HepG2 (cell line): ENCODE data around the gene R3HDM4. TPM values are rescaled to one million over a fixed set of nuclear protein-coding genes. Genes with fewer than 3 reads are reported as not detected.

Experiments
- ATAC-seq: fragments of 200-7000 bp; cut with Tn5 transposase; 3 replicates; pipeline ENCODE4 v1.9.1; 2020; ENCODE audit warnings: mild to moderate bottlenecking, moderate library complexity
- BruUV-seq: library from RNA; stranded (reverse); fragments of 400-500 nt; replicated peaks from 2 replicates; lab custom pipeline; 2021; lab: Mats Ljungman, UMichigan
- CTCF ChIA-PET: fragments of 300-600 bp; formaldehyde crosslinking; extraction: SDS; loops from one replicate; lab custom pipeline; 2021; ENCODE audit warnings: low total read pairs, inconsistent platforms, low intra/inter-chr PET ratio; lab: Yijun Ruan, JAX
- POLR2A ChIA-PET: fragments of 350-600 bp; sonication (Branson Sonifier 250); formaldehyde crosslinking; loops from one replicate; lab custom pipeline; 2020; ENCODE audit warnings: antibody characterized with exemption, inconsistent platforms; lab: Yijun Ruan, JAX
- DNase-seq: peaks from one replicate; pipeline ENCODE4 v3.0.0-alpha.2; 2015; ENCODE audit warnings: low spot score
- FAIRE-seq: peaks from 3 replicates; lab custom pipeline; 2011; peaks lifted over from hg19 to GRCh38; lab: Jason Lieb, UNC
- H2AFZ ChIP-seq: one replicate; pipeline ENCODE4 v1.6.1; 2011; ENCODE audit warnings: low read length, inconsistent platforms
- H3K27ac ChIP-seq: fragments of 300-600 bp; 3 replicates; pipeline ENCODE4 v1.8.0; 2011; ENCODE audit warnings: mixed run types, mild to moderate bottlenecking, mixed read lengths, low read length, inconsistent platforms; ENCODE audit not compliant: insufficient read depth; ENCODE audit errors: extremely low read length
- H3K27me3 ChIP-seq, 2 experiments: fragments of 200-600 bp in 1 of 2; 2 replicates in 1 of 2; 3 replicates in 1 of 2; pipeline versions ENCODE4 v1.6.0 to v1.8.0; 2011; ENCODE audit warnings: low read length in 2 of 2, mild to moderate bottlenecking in 2 of 2, moderate library complexity in 2 of 2, inconsistent platforms in 1 of 2; ENCODE audit not compliant: insufficient read depth in 2 of 2, control insufficient read depth in 1 of 2
- H3K36me3 ChIP-seq, 2 experiments: fragments of 200-600 bp in 1 of 2; replicated peaks in 1 of 2; 2 replicates in 1 of 2; 3 replicates in 1 of 2; pipeline versions ENCODE4 v1.5.1 to v1.8.0; 2011; ENCODE audit warnings: low read length in 2 of 2, inconsistent platforms in 1 of 2; ENCODE audit not compliant: insufficient read depth in 2 of 2, control insufficient read depth in 1 of 2
- H3K4me1 ChIP-seq: 2 replicates; pipeline ENCODE4 v1.5.1; 2012; ENCODE audit warnings: low read length, inconsistent platforms; ENCODE audit not compliant: insufficient read depth
- H3K4me2 ChIP-seq: 2 replicates; pipeline ENCODE4 v1.6.0; 2011; ENCODE audit warnings: low read depth, low read length, inconsistent platforms
- H3K4me3 ChIP-seq, 3 experiments: fragments of 200-600 bp in 1 of 3; sonication (generic), shearing (Covaris generic) in 1 of 3; replicated peaks in 1 of 3; 2 replicates each; pipeline ENCODE4 v1.5.1; 2011 to 2016; ENCODE audit warnings: low read length in 3 of 3, inconsistent platforms in 2 of 3, low read depth in 2 of 3, mild to moderate bottlenecking in 2 of 3, control low read depth in 1 of 3, mixed read lengths in 1 of 3; ENCODE audit not compliant: insufficient read depth in 1 of 3
- H3K79me2 ChIP-seq: one replicate; pipeline ENCODE4 v1.6.1; 2011; ENCODE audit warnings: low read length, inconsistent platforms; ENCODE audit not compliant: insufficient read depth
- H3K9ac ChIP-seq: 2 replicates; pipeline ENCODE4 v1.6.0; 2011; ENCODE audit warnings: mild to moderate bottlenecking, low read depth, low read length, inconsistent platforms; ENCODE audit not compliant: insufficient read depth
- H3K9me3 ChIP-seq: 2 replicates; pipeline ENCODE4 v1.5.1; 2012; ENCODE audit warnings: mild to moderate bottlenecking, low read length
- H4K20me1 ChIP-seq: 2 replicates; pipeline ENCODE4 v1.6.0; 2011; ENCODE audit warnings: inconsistent platforms, mild to moderate bottlenecking, low read length, moderate library complexity; ENCODE audit not compliant: insufficient read depth
- AGO2 ChIP-seq: fragments of 200-400 bp; formaldehyde crosslinking; optimal IDR thresholded peaks from 2 replicates; pipeline ENCODE3; 2017; ENCODE audit warnings: mild to moderate bottlenecking, low read depth, low read length, moderate library complexity
- EEA1 ChIP-seq: sonication (generic); formaldehyde crosslinking; IDR thresholded peaks from 2 replicates; pipeline ENCODE4 v1.5.1; 2020; ENCODE audit warnings: mild to moderate bottlenecking, missing genetic modification reagents, borderline replicate concordance
- HNRNPL ChIP-seq: fragments of 200-400 bp; formaldehyde crosslinking; IDR thresholded peaks from 2 replicates; pipeline ENCODE4 v1.6.1; 2017; ENCODE audit warnings: mild to moderate bottlenecking, low read depth, low read length
- HOXA5 ChIP-seq: sonication (generic); formaldehyde crosslinking; IDR thresholded peaks from 2 replicates; pipeline ENCODE4 v1.4.0; 2020; ENCODE audit warnings: missing genetic modification reagents
- IRX3 ChIP-seq: sonication (generic); formaldehyde crosslinking; IDR thresholded peaks from 2 replicates; pipeline ENCODE4 v1.8.1; 2023; ENCODE audit warnings: mild to moderate bottlenecking, low read depth, missing genetic modification reagents, borderline replicate concordance
- JUN ChIP-seq: sonication (generic); formaldehyde crosslinking; IDR thresholded peaks from 2 replicates; pipeline ENCODE4 v1.4.0; 2020; ENCODE audit warnings: mild to moderate bottlenecking, missing genetic modification reagents
- KLF6 ChIP-seq: IDR thresholded peaks from 2 replicates; pipeline ENCODE4 v1.8.0; 2016; ENCODE audit warnings: missing biosample characterization, missing genetic modification reagents
- NCOA5 ChIP-seq: sonication (generic); formaldehyde crosslinking; IDR thresholded peaks from 2 replicates; pipeline ENCODE4 v1.4.0; 2020; ENCODE audit warnings: missing genetic modification reagents
- NFE2L1 ChIP-seq: sonication (generic); formaldehyde crosslinking; IDR thresholded peaks from 2 replicates; pipeline ENCODE4 v1.4.0; 2020; ENCODE audit warnings: missing genetic modification reagents, mild to moderate bottlenecking, borderline replicate concordance
- NFE2L2 ChIP-seq: fragments of 150-350 bp; IDR thresholded peaks from 2 replicates; pipeline ENCODE4 v1.6.1; 2014; ENCODE audit warnings: low read length
- RBFOX2 ChIP-seq: fragments of 200-400 bp; formaldehyde crosslinking; IDR thresholded peaks from 2 replicates; pipeline ENCODE4 v1.6.1; 2017; ENCODE audit warnings: low read depth, mild to moderate bottlenecking, low read length
- TAF1 ChIP-seq: sonication (generic); formaldehyde crosslinking; IDR thresholded peaks from 2 replicates; pipeline ENCODE4 v1.4.0; 2020; ENCODE audit warnings: missing genetic modification reagents
- ZFP82 ChIP-seq: sonication (generic); formaldehyde crosslinking; IDR thresholded peaks from 2 replicates; pipeline ENCODE4 v1.5.1; 2020; ENCODE audit warnings: mild to moderate bottlenecking, missing genetic modification reagents, borderline replicate concordance
- ZNF337 ChIP-seq: sonication (generic); formaldehyde crosslinking; IDR thresholded peaks from 2 replicates; pipeline ENCODE4 v1.5.1; 2020; ENCODE audit warnings: missing genetic modification reagents, low read depth, mild to moderate bottlenecking, borderline replicate concordance
- ZNF607 ChIP-seq: sonication (generic); formaldehyde crosslinking; IDR thresholded peaks from 2 replicates; pipeline ENCODE4 v1.5.1; 2020; ENCODE audit warnings: missing genetic modification reagents, mild to moderate bottlenecking, borderline replicate concordance
- WGBS: methylation state at CpG from one replicate; pipeline ENCODE4 v1.1.6; 2017; ENCODE audit warnings: low lambda C conversion rate; 5-methylcytosine and 5-hydroxymethylcytosine counted together
- in situ Hi-C: cut with HindIII; loops from 2 replicates; pipeline ENCODE4 v1.10.0; 2017; ENCODE audit warnings: low pct_unique_long_range_greater_than_20kb; ENCODE audit not compliant: extremely low pct_ligation_motif_present
- intact Hi-C: fragments of 100-400 bp; cut with micrococcal nuclease; formaldehyde crosslinking; loops from one replicate; pipeline ENCODE4 v1.10.0; 2022; ENCODE audit not compliant: unreplicated experiment
- polyA plus RNA-seq, 8 experiments: library from polyadenylated mRNA; depleted of rRNA in 3 of 8; stranded (reverse) in 7 of 8; unstranded in 1 of 8; fragments of >200 nt; fragmentation: Illumina TruSeq in 4 of 8; extraction: Trizol in 4 of 8; gene quantifications; 2 replicates each; pipeline versions ENCODE4 v1.2.1 to v1.2.3, GENCODE V29; 2011 to 2016; ENCODE audit warnings: low read depth in 4 of 8, missing spikeins in 1 of 8, mixed read lengths in 1 of 8; ENCODE audit not compliant: insufficient read depth in 1 of 8
- total RNA-seq, 5 experiments: library from RNA; depleted of rRNA; stranded (reverse); fragments of >200 nt; fragmentation: Illumina TruSeq; extraction: Trizol; gene quantifications; 2 replicates each; pipeline ENCODE4 v1.2.3, GENCODE V29; 2016; ENCODE audit warnings: low read depth in 1 of 5

The R3HDM4 gene
- total and polyA plus RNA-seq, 2 of the 13 experiments (the other 11 are each of a cell fraction or from before 2014, with no cell fraction given), result 26.2 to 26.9 TPM

DNA sequence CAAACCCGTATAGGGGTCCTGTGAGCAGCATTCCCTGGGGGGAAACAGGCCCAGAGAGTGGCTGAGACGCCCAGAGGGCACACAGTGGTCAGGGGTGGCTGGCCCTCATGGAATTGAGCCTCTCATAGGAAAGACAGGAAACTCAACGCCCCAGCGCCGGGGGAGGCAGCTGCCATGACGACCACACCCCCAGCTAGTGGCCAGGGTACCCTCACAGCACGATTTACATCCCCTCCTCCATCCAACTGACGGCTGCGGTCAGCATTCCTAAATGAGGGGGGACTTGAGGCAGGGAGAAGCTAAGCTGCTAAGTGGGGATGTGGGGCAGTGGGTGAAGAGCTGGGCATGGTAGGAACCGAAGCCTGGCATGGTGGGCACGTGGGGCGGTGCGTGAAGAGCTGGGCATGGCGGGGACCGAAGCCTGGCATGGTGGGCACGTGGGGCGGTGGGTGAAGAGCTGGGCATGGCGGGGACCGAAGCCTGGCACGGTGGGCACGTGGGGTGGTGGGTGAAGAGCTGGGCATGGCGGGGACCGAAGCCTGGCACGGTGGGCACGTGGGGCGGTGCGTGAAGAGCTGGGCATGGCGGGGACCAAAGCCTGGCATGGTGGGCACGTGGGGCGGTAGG, 30.0 kb downstream of the R3HDM4 start:
- peaks cover 9% of the 10 kb centered on the region for H3K4me1 ChIP-seq

DNA sequence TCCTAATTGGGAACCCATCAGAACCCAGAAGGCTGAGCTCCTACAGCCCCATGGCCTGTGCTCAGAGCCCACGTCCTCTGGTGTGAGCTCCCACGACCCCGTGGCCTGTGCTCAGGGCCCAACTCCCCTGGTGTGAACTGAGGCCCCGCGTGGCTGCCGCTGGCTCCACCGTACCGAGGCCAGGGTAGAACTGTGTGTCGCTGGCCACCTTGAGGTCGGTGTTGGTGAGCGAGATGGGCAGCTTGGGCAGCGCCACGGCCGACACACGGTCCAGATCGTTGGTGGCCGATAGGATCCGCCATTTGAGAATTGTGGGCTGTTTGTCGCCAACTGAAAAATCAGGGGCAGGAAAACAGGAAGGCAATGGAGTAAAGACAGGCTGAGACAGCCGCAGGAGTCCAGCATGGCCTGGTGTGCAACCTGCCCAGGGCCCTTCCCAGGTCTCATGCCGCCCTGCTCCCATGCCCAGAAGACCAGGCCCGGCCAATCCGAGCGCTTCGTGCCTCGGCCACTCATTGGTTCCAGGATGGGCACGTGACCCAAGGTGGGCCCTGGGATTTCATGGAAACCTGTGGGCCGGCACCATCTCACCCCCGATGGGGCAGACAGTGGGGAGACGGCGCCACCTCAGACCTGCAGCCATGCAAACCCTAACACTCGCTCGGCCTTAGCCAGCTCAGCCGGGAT, 31.5 kb downstream of the R3HDM4 start:
- Histone ChIP-seq H3K9me3 (no peaks in the 10 kb centered on the region), H3K4me2 (no peak overlapping the region), H3K9ac (no peak overlapping the region), H2AFZ (no peak overlapping the region), H3K4me3 (no peak overlapping the region), H4K20me1 (no peaks in the 10 kb centered on the region), H3K4me1 (0 out of 2 replicates have a peak, but pooled peaks cover under 1% of the 10 kb centered on the region), H3K79me2 (no peaks in the 10 kb centered on the region), H3K27ac (no peak overlapping the region), H3K36me3 (peaks cover 16 to 27% of the 10 kb centered on the region in 2 experiments; a peak in 4 of 5 replicates), H3K27me3 (no peaks in the 10 kb centered on the region)
- 93% methylated on average over 13 of the region's 34 CpGs for WGBS
- CTCF ChIA-PET, result no interaction called here
- BruUV-seq, result no TSS peak
- intact Hi-C loops (no loop called here), in situ Hi-C loops (no loop called here)
- TF ChIP-seq ZNF607 (no peak), RBFOX2 (peak; percentile 44; the same call in 1 of the 2 replicates), AGO2 (peak; percentile 51)
- DNase-seq, result no peak
- POLR2A ChIA-PET, result no interaction called here
- no peak for FAIRE-seq
- no peak for ATAC-seq

More for the DNA sequence above, 30.0 kb downstream of the R3HDM4 start:
- Histone ChIP-seq H3K9me3 (no peaks in the 10 kb centered on the region), H3K9ac (no peak overlapping the region), H3K27ac (no peak overlapping the region), H3K4me2 (no peak overlapping the region), H4K20me1 (no peaks in the 10 kb centered on the region), H3K36me3 (peaks cover 18 to 30% of the 10 kb centered on the region in 2 experiments; a peak in 4 of 5 replicates), H2AFZ (no peak overlapping the region)
- POLR2A ChIA-PET, result no interaction called here
- BruUV-seq, result no TSS peak
- FAIRE-seq (no peak), DNase-seq (no peak), ATAC-seq (no peak)
- CTCF ChIA-PET, result no interaction called here
- intact Hi-C loops (no loop called here), in situ Hi-C loops (no loop called here)
- TF ChIP-seq IRX3 (CRISPR knock-in tag), result no peak
- no peak for TF ChIP-seq ZNF337
- TF ChIP-seq TAF1, result no peak
- no peak for TF ChIP-seq NFE2L2
- no peak for TF ChIP-seq KLF6 (CRISPR knock-in tag)
- peak; percentile 74; the same call in 1 of the 2 replicates for TF ChIP-seq HNRNPL
- TF ChIP-seq HOXA5 (CRISPR knock-in tag), result no peak
- TF ChIP-seq ZFP82 (CRISPR knock-in tag), result no peak
- TF ChIP-seq EEA1 (CRISPR knock-in tag), result no peak
- TF ChIP-seq AGO2, result peak; percentile 13
- TF ChIP-seq NFE2L1 (CRISPR knock-in tag), result no peak
- TF ChIP-seq NCOA5 (CRISPR knock-in tag), result no peak
- TF ChIP-seq JUN (CRISPR knock-in tag), result no peak
- TF ChIP-seq, all 625 proteins: peak for 2
- no peaks in the 10 kb centered on the region for H3K27me3 ChIP-seq
- H3K79me2 ChIP-seq, result no peaks in the 10 kb centered on the region
- no peak overlapping the region for H3K4me3 ChIP-seq
- 98% methylated on average over 26 of the region's 30 CpGs for WGBS
